ENCODE measurements around the gene BNIP1. TPM values are rescaled to one million over a fixed set of nuclear protein-coding genes. Genes with fewer than 3 reads are reported as not detected.
"Not testable (repeated sequence)": the region's sequence is repeated elsewhere in the genome, so short reads cannot be mapped to it uniquely, and the experiment has no call there.

Gene BNIP1
- total RNA-seq, 1 donor from 2014 or later, result 8.4 TPM

- Histone ChIP-seq H3K27ac (no peak overlapping the region), H3K4me3 (no peak overlapping the region), H3K27me3 (ENCODE audit: low read depth) (no peaks in the 10 kb centered on the region), H3K4me1 (no peaks in the 10 kb centered on the region), H3K9me3 (no peaks in the 10 kb centered on the region), H3K36me3 (peaks cover 38% of the 10 kb centered on the region)
- DNase-seq, result no peak
- ATAC-seq, result peak; percentile 26 to 52
- intact Hi-C loops (cut with DNase I), result no loop called here
- no peak for TF ChIP-seq CTCF (IDR thresholded peaks at IDR 0.05)
Measured at GRCh38 chr5:173139631-173140030, 4.7 kb upstream of the BNIP1 start.

GRCh38 chr5:173140769-173141168 lies 3.6 kb upstream of the BNIP1 start:
- intact Hi-C loops (cut with DNase I), result no loop called here

GRCh38 chr5:173143567-173143966 lies 764 bp upstream of the BNIP1 start:
- ATAC-seq (no peak), DNase-seq (no peak)
- H3K4me3 ChIP-seq, result no peak overlapping the region
- H3K9me3 ChIP-seq, result no peaks in the 10 kb centered on the region
- H3K4me1 ChIP-seq, result peaks cover 8% of the 10 kb centered on the region
- H3K36me3 ChIP-seq, result peaks cover 19% of the 10 kb centered on the region
- H3K27me3 ChIP-seq (ENCODE audit: low read depth), result no peaks in the 10 kb centered on the region
- H3K27ac ChIP-seq, result no peak overlapping the region
- no peak for TF ChIP-seq CTCF (IDR thresholded peaks at IDR 0.05)
- intact Hi-C loops (cut with DNase I), result no loop called here

More at GRCh38 chr5:173140769-173141168, 3.6 kb upstream of the BNIP1 start:
- ATAC-seq (no peak), DNase-seq (no peak)
- Histone ChIP-seq H3K4me3 (no peak overlapping the region), H3K27ac (no peak overlapping the region), H3K36me3 (peaks cover 29% of the 10 kb centered on the region), H3K27me3 (ENCODE audit: low read depth) (no peaks in the 10 kb centered on the region), H3K4me1 (peaks cover 8% of the 10 kb centered on the region), H3K9me3 (no peaks in the 10 kb centered on the region)
- no peak for TF ChIP-seq CTCF (IDR thresholded peaks at IDR 0.05)

GRCh38 chr5:173148354-173148753 lies 4.0 kb downstream of the BNIP1 start:
- intact Hi-C loops (cut with DNase I), result no loop called here

GRCh38 chr5:173152547-173152946 lies 8.2 kb downstream of the BNIP1 start:
- H3K27me3 ChIP-seq (ENCODE audit: low read depth), result no peaks in the 10 kb centered on the region
- no peak overlapping the region for H3K4me3 ChIP-seq
- H3K36me3 ChIP-seq, result peaks cover 88% of the 10 kb centered on the region
- H3K4me1 ChIP-seq, result no peaks in the 10 kb centered on the region
- no peak for TF ChIP-seq CTCF (IDR thresholded peaks at IDR 0.05)
- H3K9me3 ChIP-seq, result no peaks in the 10 kb centered on the region
- intact Hi-C loops (cut with DNase I), result no loop called here
- DNase-seq, result no peak
- no peak for ATAC-seq
- H3K27ac ChIP-seq, result no peak overlapping the region

More at GRCh38 chr5:173148354-173148753, 4.0 kb downstream of the BNIP1 start:
- H3K9me3 ChIP-seq, result no peaks in the 10 kb centered on the region
- DNase-seq (no peak), ATAC-seq (no peak)
- H3K4me3 ChIP-seq, result no peak overlapping the region
- H3K27ac ChIP-seq, result no peak overlapping the region
- H3K27me3 ChIP-seq (ENCODE audit: low read depth), result no peaks in the 10 kb centered on the region
- peaks cover 58% of the 10 kb centered on the region for H3K36me3 ChIP-seq
- TF ChIP-seq CTCF (IDR thresholded peaks at IDR 0.05), result no peak
- peaks cover 8% of the 10 kb centered on the region for H3K4me1 ChIP-seq

GRCh38 chr5:173153842-173154241 lies 9.5 kb downstream of the BNIP1 start:
- no peak for TF ChIP-seq CTCF (IDR thresholded peaks at IDR 0.05)
- no peak for ATAC-seq
- Histone ChIP-seq H3K9me3 (no peaks in the 10 kb centered on the region), H3K27ac (no peak overlapping the region), H3K4me3 (no peak overlapping the region), H3K36me3 (peaks cover 91% of the 10 kb centered on the region), H3K4me1 (no peaks in the 10 kb centered on the region), H3K27me3 (ENCODE audit: low read depth) (no peaks in the 10 kb centered on the region)
- intact Hi-C loops (cut with DNase I), result no loop called here
- DNase-seq, result no peak

GRCh38 chr5:173154619-173155018 lies 10.3 kb downstream of the BNIP1 start:
- peaks cover 91% of the 10 kb centered on the region for H3K36me3 ChIP-seq
- H3K27me3 ChIP-seq (ENCODE audit: low read depth); intact Hi-C loops (cut with DNase I); H3K9me3 ChIP-seq; H3K4me3 ChIP-seq; DNase-seq; H3K4me1 ChIP-seq; ATAC-seq; H3K27ac ChIP-seq: not testable (repeated sequence)
